CMK (cell line): ENCODE data around the gene JSRP1.
A peak's percentile ranks its signal among the peaks of the same experiment; 100 is the strongest.

Experiments
- DNase-seq: peaks from one replicate; pipeline ENCODE4 v3.0.0-alpha.2; 2010; ENCODE audit warnings: low read depth

JSRP1 gene

GRCh38 chr19:2255982-2256685 is at the start of gene JSRP1:
Gene JSRP1, minus strand, starts transcription at chr19:2256417. Its CDS starts 1,103 bp downstream, at chr19:2255314.
- DNase-seq, result no peak

- no peak for DNase-seq
Measured at GRCh38 chr19:2305452-2306280, 49.4 kb upstream of the JSRP1 start.

- DNase-seq, result no peak
Measured at GRCh38 chr19:2303211-2303798, 47.1 kb upstream of the JSRP1 start.

GRCh38 chr19:2302319-2303210 is 46.3 kb upstream of the JSRP1 start:
- no peak for DNase-seq

GRCh38 chr19:2300533-2300932 is 44.3 kb upstream of the JSRP1 start:
- no peak for DNase-seq

- no peak for DNase-seq
Measured at GRCh38 chr19:2296141-2296540, 39.9 kb upstream of the JSRP1 start.

- no peak for DNase-seq
Measured at GRCh38 chr19:2294687-2295335, 38.6 kb upstream of the JSRP1 start.

- DNase-seq, result no peak
Measured at GRCh38 chr19:2291185-2291751, 35.1 kb upstream of the JSRP1 start.

GRCh38 chr19:2290441-2291184 is 34.4 kb upstream of the JSRP1 start:
- DNase-seq, result no peak

GRCh38 chr19:2289714-2290435 is 33.7 kb upstream of the JSRP1 start:
- peak; percentile 81 for DNase-seq

- no peak for DNase-seq
Measured at GRCh38 chr19:2288818-2289713, 32.8 kb upstream of the JSRP1 start.

- DNase-seq, result no peak
Measured at GRCh38 chr19:2288338-2288817, 32.2 kb upstream of the JSRP1 start.

- no peak for DNase-seq
Measured at GRCh38 chr19:2287585-2288337, 31.5 kb upstream of the JSRP1 start.

GRCh38 chr19:2286402-2287140 is 30.4 kb upstream of the JSRP1 start:
- DNase-seq, result no peak

- no peak for DNase-seq
Measured at GRCh38 chr19:2283835-2284507, 27.8 kb upstream of the JSRP1 start.

- DNase-seq, result no peak
Measured at GRCh38 chr19:2282862-2283237, 26.6 kb upstream of the JSRP1 start.
